AG04449 (cell line): ENCODE measurements around the gene LRRC9.
"Not testable (repeated sequence)": the region's sequence is repeated elsewhere in the genome, so short reads cannot be mapped to it uniquely, and the experiment has no call there.

Experiments
- CTCF ChIA-PET: fragments of 350-600 bp; formaldehyde crosslinking; extraction: SDS; loops from one replicate; lab custom pipeline; 2021; ENCODE audit warnings: antibody characterized with exemption; lab: Yijun Ruan, JAX
- POLR2A ChIA-PET: fragments of 400-600, 350-600 bp; formaldehyde crosslinking; extraction: SDS; loops from one replicate; lab custom pipeline; 2020; ENCODE audit warnings: antibody characterized with exemption, inconsistent platforms; lab: Yijun Ruan, JAX
- DNase-seq: peaks from one replicate; pipeline ENCODE4 v3.0.0-alpha.2; 2010; ENCODE audit warnings: low read depth, low spot score
- H3K4me3 ChIP-seq: 2 replicates; pipeline ENCODE4 v1.5.1; 2011; ENCODE audit warnings: low read depth, mild to moderate bottlenecking, control low read depth, low read length
- CTCF ChIP-seq: IDR thresholded peaks from one replicate; pipeline ENCODE4 v1.5.1; 2011; ENCODE audit warnings: mild to moderate bottlenecking, moderate library complexity, low read length, control low read depth, inconsistent platforms; ENCODE audit not compliant: insufficient read depth; ENCODE audit errors: missing control alignments

LRRC9 gene

GRCh38 chr14:59939828-59940227 is 19.9 kb downstream of the LRRC9 start:
- POLR2A ChIA-PET = no interaction called here
- CTCF ChIA-PET = no interaction called here
- DNase-seq = no peak
- TF ChIP-seq CTCF = no peak
- H3K4me3 ChIP-seq = no peak overlapping the region

- CTCF ChIA-PET, DNase-seq, H3K4me3 ChIP-seq, POLR2A ChIA-PET: not testable (repeated sequence)
Observed at GRCh38 chr14:59942296-59942862, 22.4 kb downstream of the LRRC9 start.

GRCh38 chr14:59944909-59945308 is 25.0 kb downstream of the LRRC9 start:
- ChIA-PET POLR2A (no interaction called here), CTCF (interaction anchor here (0.9 kb wide), 1 partner anchor 22 kb away, joined by 3 read pairs; no protein-coding TSS in a partner anchor)
- no peak for TF ChIP-seq CTCF
- H3K4me3 ChIP-seq = no peak overlapping the region
- no peak for DNase-seq

GRCh38 chr14:59952141-59952540 is 32.2 kb downstream of the LRRC9 start:
- H3K4me3 ChIP-seq, POLR2A ChIA-PET, DNase-seq: not testable (repeated sequence)
- CTCF ChIA-PET = interaction anchor here (1.3 kb wide), 1 partner anchor 11 kb away, joined by 3 read pairs; no protein-coding TSS in a partner anchor

GRCh38 chr14:59957890-59958289 is 37.9 kb downstream of the LRRC9 start:
- POLR2A ChIA-PET, H3K4me3 ChIP-seq, DNase-seq: not testable (repeated sequence)
- CTCF ChIA-PET = interaction anchor here (1.0 kb wide), 1 partner anchor 226 kb away, joined by 3 read pairs; no protein-coding TSS in a partner anchor

GRCh38 chr14:59959668-59960067 is 39.7 kb downstream of the LRRC9 start:
- no peak for DNase-seq
- CTCF ChIA-PET = interaction anchor here (9.3 kb wide), 1 partner anchor 225 kb away, joined by 295 read pairs; no protein-coding TSS in a partner anchor
- POLR2A ChIA-PET = no interaction called here
- TF ChIP-seq CTCF = no peak
- H3K4me3 ChIP-seq = no peak overlapping the region

- ChIA-PET POLR2A (no interaction called here), CTCF (interaction anchor here (0.7 to 9.3 kb wide), 5 partner anchors 13 to 749 kb away, joined by 3 to 295 read pairs (median 3); no protein-coding TSS in a partner anchor)
- DNase-seq = no peak
- no peak overlapping the region for H3K4me3 ChIP-seq
- no peak for TF ChIP-seq CTCF
Observed at GRCh38 chr14:59961518-59962062, 41.6 kb downstream of the LRRC9 start.
